IMR-90 (cell line): ENCODE data around the gene LTN1.

ENCODE experiments used
- CTCF ChIP-seq: conservative IDR thresholded peaks from 2 replicates; pipeline ENCODE4 v1.5.1; 2012; ENCODE audit warnings: mild to moderate bottlenecking, low read depth, low read length, improper control_type of control experiment
- POLR2A ChIP-seq: IDR thresholded peaks from 2 replicates; pipeline ENCODE4 v1.6.1; 2012; ENCODE audit warnings: mild to moderate bottlenecking, low read depth, low read length
- RFX5 ChIP-seq: IDR thresholded peaks from 2 replicates; pipeline ENCODE4 v1.8.0; 2012; ENCODE audit warnings: low read depth, mild to moderate bottlenecking, low read length, moderate library complexity

- no peak for TF ChIP-seq POLR2A
- TF ChIP-seq CTCF, result no peak
- no peak for TF ChIP-seq RFX5
Observed at GRCh38 chr21:29007135-29007534, 14.5 kb upstream of the LTN1 start.
